WTC11 (cell line): ENCODE measurements around the gene SPINK1.

Experiments used
- CBFB ChIP-seq: sonication (generic); formaldehyde crosslinking; IDR thresholded peaks from 2 replicates; pipeline ENCODE4 v1.8.1; 2022; ENCODE audit warnings: mild to moderate bottlenecking, low read depth, missing genetic modification reagents
- CTCF ChIP-seq: fragments of 200-600 bp; IDR thresholded peaks from 2 replicates; pipeline ENCODE4 v1.8.0; 2022; ENCODE audit warnings: antibody characterized with exemption
- JAZF1 ChIP-seq: fragments of 250-450 bp; sonication (Bioruptor Pico); IDR thresholded peaks from 2 replicates; pipeline ENCODE4 v1.9.0; 2021; ENCODE audit warnings: moderate library complexity, mild to moderate bottlenecking, inconsistent platforms
- MXD4 ChIP-seq: fragments of 250-450 bp; sonication (Bioruptor Pico); IDR thresholded peaks from 2 replicates; pipeline ENCODE4 v1.8.0; 2021; ENCODE audit warnings: mild to moderate bottlenecking, moderate library complexity, borderline replicate concordance
- TF ChIP-seq, protein P1 (sequence below): sonication (generic); formaldehyde crosslinking; conservative IDR thresholded peaks from 2 replicates; pipeline ENCODE4 v1.8.1; 2023; ENCODE audit warnings: mild to moderate bottlenecking, low read depth, missing genetic modification reagents, moderate library complexity

DNA sequence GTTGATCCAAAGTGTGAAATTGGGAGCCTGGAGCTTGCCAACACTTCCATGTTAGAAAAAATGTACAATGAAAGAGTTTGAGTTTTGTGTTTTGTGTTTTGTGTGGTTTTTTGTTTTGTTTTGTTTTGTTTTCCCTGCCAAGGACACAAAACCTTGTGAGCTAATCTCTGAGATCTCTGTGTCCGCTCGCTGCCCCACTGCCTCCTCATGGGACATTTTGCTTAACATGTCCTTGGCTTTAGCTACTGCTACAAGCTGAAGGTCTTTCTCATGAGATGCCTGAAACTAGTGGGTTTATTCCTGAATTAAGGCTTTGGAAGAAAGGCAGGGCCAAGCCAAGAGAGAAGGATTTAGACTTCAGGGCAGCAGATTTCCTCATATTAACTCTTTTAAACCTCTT lies 41.7 kb downstream of the SPINK1 start:
- TF ChIP-seq JAZF1 (CRISPR knock-in tag) (no peak), CBFB (no peak), CTCF (no peak), MXD4 (CRISPR knock-in tag) (no peak)
- TF ChIP-seq, protein P1, sequence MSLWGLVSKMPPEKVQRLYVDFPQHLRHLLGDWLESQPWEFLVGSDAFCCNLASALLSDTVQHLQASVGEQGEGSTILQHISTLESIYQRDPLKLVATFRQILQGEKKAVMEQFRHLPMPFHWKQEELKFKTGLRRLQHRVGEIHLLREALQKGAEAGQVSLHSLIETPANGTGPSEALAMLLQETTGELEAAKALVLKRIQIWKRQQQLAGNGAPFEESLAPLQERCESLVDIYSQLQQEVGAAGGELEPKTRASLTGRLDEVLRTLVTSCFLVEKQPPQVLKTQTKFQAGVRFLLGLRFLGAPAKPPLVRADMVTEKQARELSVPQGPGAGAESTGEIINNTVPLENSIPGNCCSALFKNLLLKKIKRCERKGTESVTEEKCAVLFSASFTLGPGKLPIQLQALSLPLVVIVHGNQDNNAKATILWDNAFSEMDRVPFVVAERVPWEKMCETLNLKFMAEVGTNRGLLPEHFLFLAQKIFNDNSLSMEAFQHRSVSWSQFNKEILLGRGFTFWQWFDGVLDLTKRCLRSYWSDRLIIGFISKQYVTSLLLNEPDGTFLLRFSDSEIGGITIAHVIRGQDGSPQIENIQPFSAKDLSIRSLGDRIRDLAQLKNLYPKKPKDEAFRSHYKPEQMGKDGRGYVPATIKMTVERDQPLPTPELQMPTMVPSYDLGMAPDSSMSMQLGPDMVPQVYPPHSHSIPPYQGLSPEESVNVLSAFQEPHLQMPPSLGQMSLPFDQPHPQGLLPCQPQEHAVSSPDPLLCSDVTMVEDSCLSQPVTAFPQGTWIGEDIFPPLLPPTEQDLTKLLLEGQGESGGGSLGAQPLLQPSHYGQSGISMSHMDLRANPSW (CRISPR knock-in tag): no peak
